ENCODE measurements around the gene FRMD4A.

Gene FRMD4A

DNA sequence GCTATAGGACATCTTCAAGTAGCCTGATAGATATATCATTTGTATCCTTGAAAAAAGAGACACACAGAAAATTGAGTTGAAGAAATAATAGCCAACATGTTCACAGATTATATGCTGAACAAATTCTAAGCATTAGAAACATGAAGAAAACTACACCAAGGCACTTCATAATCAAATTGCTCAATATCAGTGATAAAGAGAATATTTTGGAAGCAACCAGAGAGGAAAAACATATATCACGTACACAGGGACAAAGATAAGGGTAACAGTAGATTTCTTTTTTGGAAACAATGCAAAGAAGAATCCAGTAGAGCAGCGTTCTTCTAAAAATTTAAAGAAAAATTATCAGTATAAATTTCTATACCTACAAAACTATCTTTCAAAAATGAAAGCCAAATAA is 6.0 kb upstream of the FRMD4A start:
- no peak for DNase-seq

DNA sequence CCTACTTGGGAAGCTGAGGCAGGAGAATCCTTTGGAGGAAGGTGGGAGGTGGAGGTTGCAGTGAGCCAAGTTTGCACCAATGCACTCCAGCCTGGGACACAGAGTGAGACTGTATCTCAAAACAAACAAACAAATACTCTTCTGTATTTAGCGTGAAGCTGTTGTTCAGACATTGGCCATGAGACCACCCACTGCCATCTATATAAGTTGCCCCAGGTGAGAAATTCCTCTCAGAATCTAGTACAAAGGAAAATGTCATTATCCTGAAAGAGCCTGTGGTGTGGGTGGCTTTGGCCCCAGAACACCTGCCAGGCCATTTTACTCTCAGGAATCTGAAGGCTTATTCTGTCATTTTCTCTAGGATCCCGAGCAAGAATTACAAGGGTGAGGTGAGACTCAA is 4.0 kb upstream of the FRMD4A start:
- DNase-seq = no peak

DNA sequence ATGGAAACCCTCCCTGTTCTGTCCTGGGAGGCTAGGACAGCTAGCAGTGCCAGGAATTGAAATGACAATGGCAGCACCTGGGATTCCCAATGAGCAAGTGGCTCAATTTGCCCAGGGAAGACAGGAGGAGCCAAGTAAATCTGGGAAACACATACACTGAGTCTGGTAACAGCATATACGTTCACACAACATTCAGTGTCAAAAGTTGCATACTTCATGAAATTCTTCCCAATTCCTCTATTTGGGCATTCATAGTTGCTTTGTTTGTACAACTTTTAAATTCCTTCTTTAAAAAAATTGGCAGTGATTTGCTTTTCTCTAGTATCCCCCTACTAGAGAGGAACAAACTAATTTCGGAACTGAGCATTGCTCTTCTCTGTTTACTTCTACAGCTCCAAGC is 2.9 kb upstream of the FRMD4A start:
- no peak for DNase-seq

DNA sequence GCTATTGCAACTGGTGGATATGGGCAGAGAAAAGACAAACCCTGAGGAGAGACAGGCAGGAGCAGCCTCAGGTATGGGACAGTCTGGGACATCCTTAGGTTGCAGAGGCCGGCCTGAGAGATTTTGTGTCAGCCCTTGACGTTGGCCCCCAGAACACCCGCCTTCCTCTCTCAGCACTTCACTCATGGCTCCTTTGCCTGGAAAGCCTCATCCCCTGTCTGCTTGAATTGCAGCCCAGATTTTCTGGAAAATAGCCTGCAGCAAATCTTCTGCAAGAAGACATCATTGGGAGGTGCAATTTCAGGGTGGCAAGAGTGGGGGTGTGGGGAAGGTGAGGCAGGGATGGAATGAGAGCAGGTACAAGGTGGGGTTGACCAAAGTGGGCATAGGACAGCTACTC is 2.2 kb upstream of the FRMD4A start:
- DNase-seq = no peak

DNA sequence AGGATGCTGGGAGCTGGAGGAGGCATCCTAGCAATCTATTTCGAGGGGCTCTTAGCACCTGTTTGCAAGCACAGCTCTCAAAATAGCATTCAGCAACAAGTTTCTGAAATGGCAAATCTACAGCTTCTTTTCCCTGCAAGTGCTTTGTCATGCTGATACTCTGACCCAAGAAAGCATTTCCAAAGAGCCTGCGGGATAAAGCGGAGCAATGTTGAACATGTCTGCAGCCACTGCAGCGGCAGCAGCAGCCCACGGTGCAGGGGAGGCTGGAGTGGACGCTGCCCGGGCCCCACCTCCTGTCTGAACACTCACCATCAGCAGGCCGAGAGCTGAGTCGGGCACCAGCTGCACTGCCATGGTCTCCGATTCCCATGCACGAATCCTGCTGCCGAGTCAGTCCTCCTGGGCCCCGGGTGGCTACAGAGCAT is 964 bp downstream of the FRMD4A start:
- no peak for DNase-seq

DNA sequence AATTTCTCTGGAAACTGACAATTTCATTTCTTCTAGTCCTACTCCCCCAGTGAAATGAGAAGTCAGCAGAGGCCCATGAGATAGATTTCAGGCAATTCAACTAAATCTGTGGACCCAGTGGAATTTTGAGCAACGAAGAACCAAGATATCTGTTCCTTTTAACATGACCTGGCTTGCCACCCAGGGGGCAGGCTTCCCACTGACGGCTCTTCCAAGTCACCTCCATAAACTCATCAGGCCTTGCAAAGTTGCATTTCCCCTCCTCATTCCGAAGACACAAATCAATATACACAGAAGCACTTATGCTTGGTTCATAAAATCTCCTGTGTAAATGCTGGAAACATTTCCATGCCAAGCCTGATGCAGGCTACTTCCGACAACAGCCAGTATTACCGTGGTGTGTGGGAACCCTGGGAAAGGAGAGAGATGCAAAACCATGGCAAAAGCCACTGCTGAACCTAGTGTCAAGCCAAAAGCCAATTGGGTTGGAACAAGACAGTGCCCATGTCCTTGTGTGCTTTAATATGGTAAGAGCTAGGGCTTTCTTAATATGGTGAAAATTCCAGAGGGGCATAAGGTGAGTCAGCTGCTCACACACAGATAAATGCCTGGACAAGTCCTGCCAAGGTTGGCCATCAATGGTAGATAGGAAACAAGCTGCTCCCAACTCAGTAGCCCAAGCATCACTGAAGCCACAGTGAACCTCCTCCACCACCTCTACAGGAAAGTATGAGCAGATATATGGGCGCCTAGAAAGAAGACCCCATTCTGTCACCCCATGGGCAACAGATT is 1.6 kb downstream of the FRMD4A start:
- no peak for DNase-seq

DNA sequence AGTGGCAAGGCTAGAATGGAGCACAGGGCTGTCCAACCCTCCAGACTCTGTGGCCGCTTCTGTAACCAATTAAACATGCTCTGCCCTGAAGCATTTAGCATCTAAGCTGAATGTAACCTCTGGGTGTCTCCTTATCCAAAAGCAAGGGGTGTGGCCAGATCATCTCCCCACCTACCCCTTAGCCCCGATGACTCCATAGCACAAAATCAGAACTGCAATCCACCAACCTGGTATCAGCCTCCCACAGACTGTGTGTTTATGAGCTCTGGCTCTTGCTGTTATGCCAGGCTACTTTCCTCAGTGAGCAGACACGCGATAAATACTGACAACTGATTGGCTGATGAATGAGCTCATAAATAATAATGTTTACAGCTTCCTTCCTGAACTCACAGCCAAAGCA is 3.2 kb downstream of the FRMD4A start:
- no peak for DNase-seq

DNA sequence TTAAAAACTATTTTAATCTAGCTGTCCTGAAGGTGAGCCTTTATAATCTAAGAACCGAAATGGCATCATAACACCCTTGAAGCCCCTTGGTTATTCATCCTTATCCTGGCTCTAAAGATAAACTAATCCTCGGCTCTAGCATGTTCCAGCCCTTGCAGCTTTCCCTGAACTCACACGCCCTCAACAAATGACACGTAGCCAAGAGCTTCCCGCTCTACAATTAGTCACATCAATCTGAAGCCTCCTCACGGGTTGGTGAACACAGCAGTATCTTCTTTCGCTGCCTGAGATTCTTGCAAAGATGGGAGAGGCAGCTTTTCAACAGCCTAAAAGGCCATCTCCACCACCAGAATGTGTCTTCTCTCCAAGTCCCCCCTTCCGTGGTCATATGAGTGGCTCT is 4.1 kb downstream of the FRMD4A start:
- DNase-seq = no peak

DNA sequence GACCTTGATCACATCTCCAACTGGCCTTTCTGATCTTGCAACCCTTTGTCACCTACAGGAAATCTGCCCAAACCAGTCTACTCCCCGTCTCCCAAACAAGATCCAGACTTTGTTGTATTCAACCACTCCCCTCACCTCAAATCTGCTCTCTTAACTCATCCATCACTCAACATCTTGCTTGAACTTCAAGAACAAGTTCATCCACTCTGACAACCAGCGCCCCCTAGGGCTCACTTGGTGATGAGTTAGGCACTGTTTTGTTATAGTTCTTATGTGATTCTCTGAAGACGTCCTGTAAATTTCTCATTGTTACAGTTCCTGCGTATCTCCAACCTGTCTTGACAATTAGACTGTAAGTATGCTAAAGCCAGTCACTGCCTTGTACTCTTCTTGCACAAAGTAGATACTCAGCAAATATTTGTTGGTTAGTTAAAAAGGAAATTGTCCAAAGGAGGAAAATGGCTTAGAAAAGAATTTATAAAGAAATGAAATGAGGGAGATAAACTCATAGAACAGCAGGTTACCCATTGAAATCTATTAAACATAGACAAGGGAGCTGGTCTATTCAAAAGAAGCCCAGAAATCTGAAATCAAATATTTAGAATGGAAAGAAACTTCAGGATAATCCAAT is 5.3 kb downstream of the FRMD4A start:
- no peak for DNase-seq

DNA sequence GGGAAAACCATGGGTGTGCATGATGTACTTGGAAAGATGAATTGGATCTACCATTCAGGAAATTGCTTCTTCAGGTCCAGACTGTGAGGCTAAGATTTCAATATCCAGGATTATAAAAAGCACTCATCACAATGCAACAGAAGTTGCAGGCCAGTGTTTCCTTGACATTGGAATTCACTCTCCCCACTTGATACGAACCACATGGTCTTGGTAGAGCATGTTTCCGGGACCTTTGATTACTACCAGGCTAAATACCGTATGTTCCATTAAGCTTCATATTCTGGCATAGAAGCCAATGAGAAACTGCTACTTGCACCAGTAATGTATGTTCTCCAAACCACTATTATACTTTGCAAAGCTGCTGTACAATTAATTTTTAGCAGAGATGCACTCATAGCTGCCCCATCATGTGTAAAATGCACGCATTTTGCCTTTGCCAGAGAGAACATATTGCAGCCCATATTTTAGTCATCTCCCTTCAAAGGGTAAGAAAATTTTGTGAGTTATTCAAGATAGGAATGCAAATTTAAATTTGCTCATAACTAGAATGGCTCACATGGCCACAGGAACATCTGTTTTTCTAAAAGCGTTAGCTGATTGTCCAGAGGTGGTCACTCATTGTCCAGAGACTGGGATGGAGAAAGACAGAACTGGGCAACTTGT is 8.1 kb downstream of the FRMD4A start:
- DNase-seq = no peak

DNA sequence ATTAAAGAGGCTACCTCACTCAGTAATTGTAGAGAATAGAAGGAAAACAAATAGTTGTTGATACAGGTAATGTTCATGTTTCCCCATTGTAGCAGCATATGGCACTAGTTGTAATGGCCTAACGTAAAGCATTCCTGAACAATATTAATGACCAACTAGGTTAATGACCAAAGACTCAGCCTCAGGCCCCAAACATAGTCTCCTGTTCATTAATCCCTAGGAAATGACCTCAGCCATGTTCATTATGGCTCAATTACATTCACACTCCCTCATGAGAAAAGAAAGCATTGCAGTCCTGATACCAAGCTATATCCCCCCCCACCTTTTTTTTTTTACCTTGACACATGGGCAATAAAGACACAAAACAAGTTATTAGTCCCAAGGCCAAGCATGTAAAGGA is 12.7 kb downstream of the FRMD4A start:
- DNase-seq = no peak

DNA sequence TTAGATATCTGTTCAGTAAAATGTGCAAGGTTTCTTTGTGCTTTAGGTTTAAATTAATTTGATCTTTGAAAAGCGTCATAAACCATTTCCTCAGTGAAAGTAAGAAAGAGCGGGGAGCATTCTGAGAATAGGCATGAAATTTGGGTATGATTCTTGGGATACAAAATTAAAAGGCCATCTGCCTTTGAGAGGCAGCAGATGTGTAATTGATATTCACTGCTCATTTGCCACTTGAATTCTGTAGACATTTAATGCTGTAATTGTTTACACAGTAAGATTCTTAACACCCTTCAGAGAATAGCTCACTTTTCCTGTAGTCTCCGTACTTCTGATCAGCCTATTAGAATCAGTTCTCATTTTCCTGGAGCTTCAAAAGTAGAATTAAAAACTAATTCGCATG is 18.7 kb downstream of the FRMD4A start:
- peak; percentile 49 for DNase-seq

DNA sequence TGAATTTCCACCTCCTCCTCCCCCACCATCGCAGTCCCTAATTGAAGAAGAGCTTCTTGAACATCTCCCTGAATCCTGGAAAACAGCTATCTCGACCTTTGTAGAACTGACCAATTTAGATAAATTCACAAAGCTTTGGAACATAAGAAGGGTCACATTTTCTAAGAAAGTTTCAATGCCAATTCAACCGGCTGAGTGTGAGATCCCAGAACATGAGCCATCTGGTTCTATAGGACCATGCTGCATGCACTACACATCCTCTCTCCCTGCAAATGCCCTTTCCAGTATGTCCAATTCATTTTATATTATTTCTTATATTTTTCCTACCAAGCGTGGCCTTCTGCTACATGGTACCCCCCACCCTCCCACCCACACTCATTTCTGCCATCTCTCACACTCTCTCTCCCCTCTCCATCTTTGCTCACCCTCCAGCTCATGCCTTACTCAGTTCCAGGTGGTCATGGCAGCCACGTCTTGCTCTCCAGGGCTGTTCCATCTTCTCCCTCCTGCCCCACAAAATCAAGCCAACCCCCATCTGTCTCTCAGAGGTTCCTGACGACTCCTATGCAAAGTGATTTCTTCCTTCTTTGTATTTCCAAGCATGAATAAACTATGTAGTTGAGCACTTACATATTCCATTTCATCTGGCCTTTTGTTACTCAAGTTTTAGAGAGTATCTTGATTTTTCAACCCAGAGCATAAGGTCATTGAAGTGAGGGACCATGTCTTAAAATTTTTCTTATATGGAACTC is 19.3 kb downstream of the FRMD4A start:
- DNase-seq = no peak

DNA sequence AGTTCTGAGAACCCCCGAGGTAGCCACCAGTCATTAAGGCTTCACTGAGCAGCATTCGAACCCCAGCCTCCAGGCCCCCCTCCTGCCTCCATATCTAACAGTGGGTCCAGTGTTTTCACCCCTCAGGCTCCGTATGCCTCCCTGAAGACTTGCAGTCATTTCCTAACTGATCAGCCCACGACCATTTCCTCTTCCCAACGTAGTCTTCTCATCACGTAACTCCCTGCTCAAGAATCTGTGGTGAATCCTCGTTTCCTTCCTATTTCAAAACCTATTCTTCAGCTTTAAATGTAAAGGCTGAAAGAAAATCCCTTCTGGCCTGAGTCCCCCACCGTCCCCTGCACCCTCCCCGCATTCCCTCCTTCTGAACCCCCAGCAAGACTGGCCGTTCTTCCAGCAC is 21.1 kb downstream of the FRMD4A start:
- DNase-seq = no peak

DNA sequence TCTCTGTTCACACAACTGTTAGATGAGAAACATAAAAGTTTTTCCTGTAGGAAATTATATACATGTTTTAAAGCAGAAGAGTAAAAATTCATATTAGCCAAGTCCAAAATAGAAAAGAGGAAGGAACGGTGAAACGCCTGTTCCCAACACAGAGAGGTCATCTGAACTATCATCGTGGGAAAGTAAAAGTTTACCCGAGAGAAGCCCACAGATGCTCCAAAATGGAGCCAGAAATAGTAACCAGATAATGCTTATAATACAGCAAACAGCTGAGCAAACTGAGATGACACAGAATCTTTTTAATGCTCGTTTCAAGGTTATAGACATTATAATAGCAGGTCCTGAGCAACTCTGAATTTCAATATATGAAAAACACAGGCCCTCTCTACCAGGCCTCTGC is 24.5 kb downstream of the FRMD4A start:
- no peak for DNase-seq

DNA sequence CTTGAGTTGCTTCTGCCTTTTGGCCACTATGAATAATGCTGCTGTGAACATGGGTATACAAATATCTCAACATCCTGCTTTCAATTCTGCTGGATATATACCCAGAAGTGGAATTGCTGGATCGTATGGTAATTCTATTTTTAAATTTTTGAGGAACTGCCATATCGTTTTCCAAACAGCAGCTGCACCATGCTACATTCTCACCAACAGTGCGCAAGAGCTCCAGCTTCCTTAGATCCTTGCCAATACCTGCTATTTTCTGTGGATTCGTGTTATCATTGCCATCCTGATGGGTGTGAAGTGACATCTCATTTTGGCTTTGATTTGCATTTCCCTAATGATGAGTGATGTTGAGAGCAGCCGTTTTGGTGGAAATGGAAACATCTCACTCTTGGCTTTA is 26.7 kb downstream of the FRMD4A start:
- no peak for DNase-seq

DNA sequence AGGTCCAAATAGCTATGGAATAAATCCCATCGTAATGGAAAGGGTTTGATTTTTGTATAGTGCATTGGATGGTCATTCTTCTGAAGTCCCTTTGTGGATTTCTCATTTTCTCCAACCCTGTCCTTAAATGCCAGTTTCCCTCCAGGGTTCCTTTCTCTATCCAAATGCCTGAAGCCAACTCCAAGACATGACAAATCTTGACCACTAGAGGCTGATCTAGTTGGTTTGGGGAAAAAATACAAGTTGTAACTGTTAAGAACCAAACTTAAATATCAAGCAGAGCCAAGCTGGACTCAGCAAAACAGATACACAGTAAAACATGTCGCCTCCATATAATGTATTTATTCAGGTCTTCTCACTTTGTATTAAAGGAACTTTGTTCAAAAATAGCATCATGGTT is 28.7 kb downstream of the FRMD4A start:
- DNase-seq = no peak

DNA sequence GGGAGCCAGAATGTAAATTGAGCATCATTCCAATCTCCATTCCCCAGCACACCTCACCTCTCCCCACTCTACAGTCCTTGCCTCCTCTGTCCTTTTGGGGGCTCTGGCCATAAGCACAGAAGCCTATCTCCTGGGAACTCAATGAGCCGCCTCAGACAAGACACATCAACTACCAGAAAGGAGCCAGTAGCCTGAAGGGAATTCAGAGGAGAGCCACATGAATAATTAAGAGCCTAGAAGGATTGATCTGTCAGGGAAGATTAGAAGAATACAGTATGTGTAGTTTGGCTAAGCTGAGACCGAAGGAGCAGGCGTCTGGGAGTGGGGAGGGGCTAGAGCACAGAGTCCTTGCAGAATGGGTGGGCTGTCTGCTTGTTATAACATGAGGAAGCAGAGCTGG is 31.2 kb downstream of the FRMD4A start:
- no peak for DNase-seq

DNA sequence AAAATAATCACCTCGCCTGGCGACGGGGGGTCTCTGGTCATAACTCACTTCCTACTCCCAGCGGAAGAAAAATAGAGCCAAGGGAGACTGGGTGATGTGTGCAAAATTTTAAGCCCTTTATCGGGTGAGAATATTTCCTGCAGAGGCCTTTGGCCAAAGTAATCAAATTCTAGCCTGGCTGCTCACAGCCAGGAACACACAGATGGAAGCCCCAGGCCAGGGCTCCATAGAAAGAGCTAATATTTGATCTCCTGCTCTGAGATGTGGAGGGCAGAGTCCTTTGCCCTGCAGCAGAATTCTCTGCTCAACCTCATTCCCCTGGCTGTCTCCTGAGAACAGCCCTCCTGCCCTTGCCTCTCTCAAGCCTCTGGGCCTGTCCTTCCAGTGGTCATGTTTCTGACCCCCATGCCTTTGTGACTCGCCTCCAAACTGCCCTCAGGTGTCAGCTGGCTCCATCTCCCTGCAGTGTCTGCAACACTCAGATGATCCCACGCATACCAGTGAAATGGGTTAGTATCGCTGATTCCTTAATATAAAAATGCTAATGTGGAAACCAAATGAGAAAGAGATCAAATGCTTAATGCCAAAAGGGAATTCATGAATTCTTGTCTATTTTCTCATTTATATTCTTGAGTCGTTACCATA is 34.5 kb downstream of the FRMD4A start:
- no peak for DNase-seq

DNA sequence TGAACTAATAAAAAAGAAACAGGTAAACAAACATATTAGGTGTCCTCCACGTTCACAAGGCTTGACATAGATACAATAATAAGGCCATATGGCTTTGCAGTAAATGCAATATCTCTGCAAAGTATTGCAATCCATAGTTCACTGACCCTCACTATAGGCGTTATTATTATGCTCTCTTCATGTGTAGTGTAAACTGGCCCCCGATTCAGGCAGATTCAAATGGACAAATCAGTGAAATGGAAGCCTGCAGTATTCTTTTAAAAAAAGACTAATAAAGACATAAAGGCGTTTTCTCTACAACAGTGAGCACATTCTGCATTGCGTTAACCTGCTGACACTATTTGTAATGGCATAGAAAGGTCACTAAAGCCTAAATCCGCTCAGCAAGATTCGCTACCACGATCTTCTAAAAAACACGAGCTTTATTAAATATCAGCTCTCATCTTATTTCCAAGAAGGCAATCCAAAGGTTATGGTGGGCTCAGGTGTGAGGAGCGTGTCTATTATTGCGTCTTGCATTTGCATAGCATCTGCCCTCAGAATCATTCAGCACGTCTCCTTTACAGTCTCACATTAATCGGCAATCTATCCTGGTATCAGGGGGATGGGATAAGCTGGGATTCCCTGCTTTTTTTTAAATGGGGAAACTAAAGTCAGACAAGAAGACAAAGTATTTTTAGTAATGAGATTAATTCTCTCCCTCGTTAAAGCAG is 36.2 kb downstream of the FRMD4A start:
- no peak for DNase-seq

DNA sequence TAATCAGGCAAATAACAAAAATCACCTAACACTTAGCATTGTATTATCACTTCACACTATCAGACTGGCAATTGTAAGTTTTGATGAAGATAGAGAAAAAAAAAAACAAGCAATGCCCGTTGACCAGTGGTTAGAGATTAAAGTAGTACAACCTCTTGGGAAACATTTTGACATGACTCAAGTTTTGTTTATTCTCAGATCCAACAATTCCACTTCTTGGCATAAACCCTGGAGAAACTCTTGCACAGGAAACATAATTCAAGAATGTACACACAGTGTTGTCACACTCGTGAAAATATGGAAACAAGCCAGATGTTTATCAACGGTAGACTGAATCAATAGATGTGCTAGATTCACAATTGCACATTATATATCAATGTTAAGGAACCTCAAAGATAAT is 37.2 kb downstream of the FRMD4A start:
- DNase-seq = no peak

DNA sequence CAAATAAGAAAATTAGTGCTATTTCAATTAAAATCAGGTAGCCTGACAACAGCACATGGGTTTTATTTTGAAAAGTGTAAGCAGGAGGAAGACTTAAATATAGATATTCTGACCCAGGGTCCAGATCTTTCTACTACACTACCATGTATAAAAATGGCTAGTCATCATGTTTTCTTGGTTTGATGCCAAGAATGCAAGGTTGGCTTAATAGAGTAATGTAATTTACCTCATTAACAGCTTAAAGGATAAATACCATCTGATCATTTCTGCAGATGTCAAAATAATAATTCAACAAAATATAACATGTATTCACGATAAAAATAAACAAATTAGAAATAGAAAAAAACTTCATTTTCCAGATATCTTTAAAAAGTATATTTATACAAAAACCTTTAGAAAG is 39.4 kb downstream of the FRMD4A start:
- DNase-seq = no peak
